Stimulated activated CD4-positive, alpha-beta T cell treated with anti-CD3 and anti-CD28 coated beads, Interleukin-4, amount 100 ng/mL, for 4 hours (primary cell): ENCODE results near the gene MFSD12.
"Not testable (repeated sequence)": the region's sequence is repeated elsewhere in the genome, so short reads cannot be mapped to it uniquely, and the experiment has no call there.

ENCODE experiments used
- DNase-seq, 2 experiments: peaks; one replicate each; pipeline ENCODE4 v3.0.0-alpha.2; 2020

The MFSD12 gene

GRCh38 chr19:3521104-3521445 lies 36.3 kb downstream of the MFSD12 start:
- DNase-seq, result no peak

GRCh38 chr19:3520166-3521103 lies 37.0 kb downstream of the MFSD12 start:
- no peak for DNase-seq

- no peak for DNase-seq
Measured at GRCh38 chr19:3519126-3519525, 38.3 kb downstream of the MFSD12 start.

GRCh38 chr19:3518659-3519058 lies 38.7 kb downstream of the MFSD12 start:
- no peak for DNase-seq

GRCh38 chr19:3518255-3518654 lies 39.1 kb downstream of the MFSD12 start:
- no peak for DNase-seq

GRCh38 chr19:3517638-3518037 lies 39.7 kb downstream of the MFSD12 start:
- DNase-seq, result no peak

GRCh38 chr19:3516675-3517207 lies 40.6 kb downstream of the MFSD12 start:
- DNase-seq, result no peak

- DNase-seq, result no peak
Measured at GRCh38 chr19:3515891-3516422, 41.4 kb downstream of the MFSD12 start.

GRCh38 chr19:3514930-3515329 lies 42.5 kb downstream of the MFSD12 start:
- DNase-seq, result no peak

GRCh38 chr19:3513229-3514140 lies 43.9 kb downstream of the MFSD12 start:
- DNase-seq, result no peak

- DNase-seq, result no peak
Measured at GRCh38 chr19:3512562-3513228, 44.7 kb downstream of the MFSD12 start.

- no peak for DNase-seq
Measured at GRCh38 chr19:3511506-3512251, 45.7 kb downstream of the MFSD12 start.

GRCh38 chr19:3510727-3511126 lies 46.7 kb downstream of the MFSD12 start:
- DNase-seq, result no peak

GRCh38 chr19:3509566-3509989 lies 47.8 kb downstream of the MFSD12 start:
- DNase-seq, result no peak

GRCh38 chr19:3508771-3509535 lies 48.4 kb downstream of the MFSD12 start:
- DNase-seq, result no peak

- not testable (repeated sequence) for DNase-seq
Measured at GRCh38 chr19:3508121-3508661, 49.2 kb downstream of the MFSD12 start.

GRCh38 chr19:3507371-3508120 lies 49.8 kb downstream of the MFSD12 start:
- peak; percentile 38 to 47 for DNase-seq

- peak in 1 of 2 experiments; percentile 16 for DNase-seq
Measured at GRCh38 chr19:3506384-3507340, 50.7 kb downstream of the MFSD12 start.
